MM.1S (cell line): ENCODE measurements around the gene ZNHIT2.

Experiments
- DNase-seq: peaks from one replicate; pipeline ENCODE4 v3.0.0-alpha.2; 2015
- H2AFZ ChIP-seq: fragments of 300-600 bp; sonication (generic); 2 replicates; pipeline ENCODE4 v1.6.0; 2016; ENCODE audit warnings: antibody characterized with exemption, low read length
- H3F3A ChIP-seq: fragments of 300-600 bp; sonication (generic); 2 replicates; pipeline ENCODE4 v1.6.1; 2016; ENCODE audit warnings: mild to moderate bottlenecking, antibody characterized with exemption, low read length, moderate library complexity, mixed read lengths; ENCODE audit not compliant: insufficient read depth
- H3K27ac ChIP-seq: fragments of 300-600 bp; sonication (generic); 2 replicates; pipeline ENCODE4 v1.5.1; 2016; ENCODE audit warnings: mild to moderate bottlenecking, low read length
- H3K27me3 ChIP-seq: fragments of 300-600 bp; sonication (generic); replicated peaks from 2 replicates; pipeline ENCODE4 v1.6.0; 2016; ENCODE audit warnings: low read length; ENCODE audit not compliant: insufficient read depth
- H3K36me3 ChIP-seq: fragments of 300-600 bp; sonication (generic); replicated peaks from 2 replicates; pipeline ENCODE4 v1.6.1; 2016; ENCODE audit warnings: mild to moderate bottlenecking, low read length, mixed read lengths; ENCODE audit not compliant: insufficient read depth
- H3K4me1 ChIP-seq: fragments of 300-600 bp; sonication (generic); 2 replicates; pipeline ENCODE4 v1.6.1; 2016; ENCODE audit warnings: low read length, mixed read lengths
- H3K4me2 ChIP-seq: fragments of 300-600 bp; sonication (generic); 2 replicates; pipeline ENCODE4 v1.6.0; 2016; ENCODE audit warnings: low read depth, low read length
- H3K4me3 ChIP-seq: fragments of 300-600 bp; sonication (generic); 2 replicates; pipeline ENCODE4 v1.5.1; 2016; ENCODE audit warnings: low read length, mixed read lengths
- H3K79me2 ChIP-seq: fragments of 300-600 bp; sonication (generic); 2 replicates; pipeline ENCODE4 v1.6.1; 2016; ENCODE audit warnings: mixed run types, low read length, mixed read lengths
- H3K9ac ChIP-seq: fragments of 300-600 bp; sonication (generic); 2 replicates; pipeline ENCODE4 v1.6.1; 2016; ENCODE audit warnings: low read length, mixed read lengths
- H3K9me2 ChIP-seq: fragments of 300-600 bp; sonication (generic); replicated peaks from 2 replicates; pipeline ENCODE4 v1.6.1; 2016; ENCODE audit warnings: mild to moderate bottlenecking, low read length, mixed read lengths; ENCODE audit not compliant: insufficient read depth
- H3K9me3 ChIP-seq: fragments of 300-600 bp; sonication (generic); replicated peaks from 2 replicates; pipeline ENCODE4 v1.6.1; 2016; ENCODE audit warnings: mild to moderate bottlenecking, low read length, mixed read lengths; ENCODE audit not compliant: insufficient read depth
- H4K20me1 ChIP-seq: fragments of 300-600 bp; sonication (generic); 2 replicates; pipeline ENCODE4 v1.6.1; 2016; ENCODE audit warnings: mild to moderate bottlenecking, low read length, moderate library complexity, mixed read lengths; ENCODE audit not compliant: insufficient read depth
- EZH2 ChIP-seq: fragments of 300-600 bp; sonication (generic); optimal IDR thresholded peaks from 2 replicates; pipeline ENCODE3; 2017; ENCODE audit warnings: low read depth, mild to moderate bottlenecking, antibody characterized with exemption, low read length, mixed read lengths
- EZH2phosphoT487 ChIP-seq: fragments of 300-600 bp; sonication (generic); IDR thresholded peaks from 2 replicates; pipeline ENCODE4 v1.6.1; 2018; ENCODE audit warnings: antibody characterized with exemption, low read length
- TF ChIP-seq, protein P1 (sequence below): fragments of 300-600 bp; sonication (generic); IDR thresholded peaks from 2 replicates; pipeline ENCODE4 v1.5.1; 2016; ENCODE audit warnings: antibody characterized with exemption, low read length, mixed read lengths

Gene ZNHIT2

GRCh38 chr11:65124480-65125196 lies 7.1 kb upstream of the ZNHIT2 start:
- no peak overlapping the region for H3K4me2 ChIP-seq
- no peaks in the 10 kb centered on the region for H3K9me3 ChIP-seq
- H3K27ac ChIP-seq = no peak overlapping the region
- no peak overlapping the region for H2AFZ ChIP-seq
- no peaks in the 10 kb centered on the region for H3K27me3 ChIP-seq
- peaks cover 79% of the 10 kb centered on the region for H3K79me2 ChIP-seq
- H3K4me1 ChIP-seq = peaks cover 20% of the 10 kb centered on the region
- no peak overlapping the region for H3K4me3 ChIP-seq
- H3K36me3 ChIP-seq = peaks cover 14% of the 10 kb centered on the region
- DNase-seq = no peak
- H3K9me2 ChIP-seq = no peaks in the 10 kb centered on the region
- TF ChIP-seq, protein P1, sequence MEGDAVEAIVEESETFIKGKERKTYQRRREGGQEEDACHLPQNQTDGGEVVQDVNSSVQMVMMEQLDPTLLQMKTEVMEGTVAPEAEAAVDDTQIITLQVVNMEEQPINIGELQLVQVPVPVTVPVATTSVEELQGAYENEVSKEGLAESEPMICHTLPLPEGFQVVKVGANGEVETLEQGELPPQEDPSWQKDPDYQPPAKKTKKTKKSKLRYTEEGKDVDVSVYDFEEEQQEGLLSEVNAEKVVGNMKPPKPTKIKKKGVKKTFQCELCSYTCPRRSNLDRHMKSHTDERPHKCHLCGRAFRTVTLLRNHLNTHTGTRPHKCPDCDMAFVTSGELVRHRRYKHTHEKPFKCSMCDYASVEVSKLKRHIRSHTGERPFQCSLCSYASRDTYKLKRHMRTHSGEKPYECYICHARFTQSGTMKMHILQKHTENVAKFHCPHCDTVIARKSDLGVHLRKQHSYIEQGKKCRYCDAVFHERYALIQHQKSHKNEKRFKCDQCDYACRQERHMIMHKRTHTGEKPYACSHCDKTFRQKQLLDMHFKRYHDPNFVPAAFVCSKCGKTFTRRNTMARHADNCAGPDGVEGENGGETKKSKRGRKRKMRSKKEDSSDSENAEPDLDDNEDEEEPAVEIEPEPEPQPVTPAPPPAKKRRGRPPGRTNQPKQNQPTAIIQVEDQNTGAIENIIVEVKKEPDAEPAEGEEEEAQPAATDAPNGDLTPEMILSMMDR = no peak
- TF ChIP-seq EZH2 (no peak), EZH2phosphoT487 (no peak)
- peaks cover 56% of the 10 kb centered on the region for H3F3A ChIP-seq
- no peak overlapping the region for H3K9ac ChIP-seq
- H4K20me1 ChIP-seq = no peaks in the 10 kb centered on the region

DNA sequence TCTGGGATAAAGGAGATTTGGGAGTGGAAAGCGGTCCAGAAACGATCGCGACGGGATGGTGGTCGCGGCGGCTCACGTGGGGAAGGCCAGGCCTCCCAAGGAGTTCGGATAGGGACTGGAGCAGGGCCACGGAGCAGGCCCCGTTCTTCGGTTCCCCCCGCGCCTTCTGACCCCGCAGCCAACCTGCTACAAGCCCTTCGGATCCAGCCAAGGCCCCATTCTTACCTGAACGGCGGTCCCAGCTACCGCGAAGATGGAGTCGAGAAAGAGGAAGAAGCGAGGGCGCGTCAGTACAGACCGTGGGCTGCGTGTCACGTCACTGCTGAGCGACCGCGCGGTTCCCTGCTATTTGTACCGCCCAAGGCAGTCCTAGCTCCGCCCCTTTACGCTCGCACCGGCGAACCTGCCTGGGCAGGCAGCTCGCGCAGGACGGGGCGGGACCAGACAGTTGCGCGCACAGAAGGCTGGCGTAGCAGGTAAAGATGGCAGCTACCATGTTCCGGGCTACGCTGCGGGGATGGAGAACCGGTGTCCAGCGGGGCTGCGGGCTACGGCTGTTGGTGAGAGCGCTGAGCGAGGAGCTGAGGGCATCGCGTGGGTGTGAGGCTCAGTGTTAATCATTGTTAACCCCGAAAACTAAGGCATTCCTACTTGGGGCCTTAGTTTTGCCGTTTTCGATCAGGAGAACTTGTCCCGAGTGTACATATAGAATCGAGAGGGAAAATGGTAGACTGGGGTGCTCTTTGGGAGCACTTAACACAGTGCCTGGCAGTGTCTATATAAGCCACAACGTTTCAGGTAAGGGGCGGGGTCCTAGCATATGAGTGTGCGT lies 4.6 kb upstream of the ZNHIT2 start, which contains the start of the genes FAU and MRPL49:
Gene FAU (minus strand): TSS at position 270 of the 832 bp plus-strand sequence. CDS start 321 bp downstream, outside the sequence.
Gene MRPL49 (plus strand): TSS at position 457 of the 832 bp plus-strand sequence. CDS start 26 bp downstream, at position 483.
- Histone ChIP-seq H3K4me1 (peaks cover 21% of the 10 kb centered on the region), H2AFZ (peak within 1 kb of the TSS; percentile 80), H3K4me3 (peak within 1 kb of the TSS; percentile 100), H3K9me2 (no peaks in the 10 kb centered on the region), H3F3A (peaks cover 53% of the 10 kb centered on the region), H3K27me3 (no peaks in the 10 kb centered on the region), H3K27ac (peak within 1 kb of the TSS; percentile 90), H3K79me2 (peaks cover 62% of the 10 kb centered on the region), H3K4me2 (peak within 1 kb of the TSS; percentile 91), H3K9me3 (no peaks in the 10 kb centered on the region), H3K9ac (peak within 1 kb of the TSS; percentile 98), H3K36me3 (peaks cover 11% of the 10 kb centered on the region), H4K20me1 (no peaks in the 10 kb centered on the region)
- DNase-seq = peak; percentile 99
- TF ChIP-seq, protein P1 = no peak
- TF ChIP-seq EZH2phosphoT487 (no peak), EZH2 (no peak)

DNA sequence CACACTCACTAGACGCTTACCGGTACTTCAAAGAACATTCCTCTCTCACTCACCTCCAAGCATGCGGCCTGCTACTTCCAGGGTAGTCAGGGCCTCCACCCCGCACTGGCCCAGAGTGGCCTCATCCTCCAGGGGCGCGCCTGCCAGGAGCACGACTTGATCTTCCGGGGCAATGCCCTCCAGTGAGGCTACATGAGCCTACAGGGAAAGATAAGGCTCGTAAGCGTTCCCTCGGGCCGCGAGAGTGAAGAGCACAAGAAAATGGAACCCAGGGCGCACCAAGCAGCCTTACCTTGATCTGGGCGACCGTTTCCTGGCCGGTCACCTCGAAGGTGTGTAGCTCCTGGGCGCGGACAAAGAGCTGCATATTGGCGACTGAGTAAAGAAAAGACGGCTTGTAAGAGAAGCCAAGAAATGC lies 4.0 kb upstream of the ZNHIT2 start:
- H3K27me3 ChIP-seq = no peaks in the 10 kb centered on the region
- peak overlapping the region; percentile 3; the same call in 1 of the 2 replicates for H2AFZ ChIP-seq
- TF ChIP-seq EZH2phosphoT487 = no peak
- TF ChIP-seq, protein P1 = no peak
- TF ChIP-seq EZH2 = no peak
- peak overlapping the region; percentile 100 for H3K4me3 ChIP-seq
- H3K4me1 ChIP-seq = peaks cover 23% of the 10 kb centered on the region
- peak overlapping the region; percentile 91 for H3K4me2 ChIP-seq
- H3K27ac ChIP-seq = peak overlapping the region; percentile 90; the same call in 1 of the 2 replicates
- peaks cover 68% of the 10 kb centered on the region for H3K79me2 ChIP-seq
- H3K9me2 ChIP-seq = no peaks in the 10 kb centered on the region
- H3K36me3 ChIP-seq = peaks cover 8% of the 10 kb centered on the region
- peak; percentile 30 for DNase-seq
- peak overlapping the region; percentile 98 for H3K9ac ChIP-seq
- H3K9me3 ChIP-seq = no peaks in the 10 kb centered on the region
- H3F3A ChIP-seq = peaks cover 54% of the 10 kb centered on the region
- no peaks in the 10 kb centered on the region for H4K20me1 ChIP-seq
